HCEC 1CT (cell line): Measurements from ENCODE around the gene KRTAP16-1.
"Not testable (repeated sequence)": the region's sequence is repeated elsewhere in the genome, so short reads cannot be mapped to it uniquely, and the experiment has no call there.

Experiments used
- DNase-seq: peaks from one replicate; pipeline ENCODE4 v3.0.0-alpha.2; 2017

Gene KRTAP16-1

GRCh38 chr17:41301204-41301790 lies 7.8 kb downstream of the KRTAP16-1 start:
- no peak for DNase-seq

GRCh38 chr17:41298458-41299135 lies 10.5 kb downstream of the KRTAP16-1 start:
- no peak for DNase-seq

GRCh38 chr17:41296846-41297245 lies 12.3 kb downstream of the KRTAP16-1 start:
- no peak for DNase-seq

- no peak for DNase-seq
Observed at GRCh38 chr17:41294016-41294415, 15.1 kb downstream of the KRTAP16-1 start.

- DNase-seq: no peak
Observed at GRCh38 chr17:41287050-41287449, 22.1 kb downstream of the KRTAP16-1 start.

GRCh38 chr17:41284546-41284945 lies 24.6 kb downstream of the KRTAP16-1 start:
- peak; percentile 10 for DNase-seq

- DNase-seq: peak; percentile 13
Observed at GRCh38 chr17:41284043-41284442, 25.1 kb downstream of the KRTAP16-1 start.

GRCh38 chr17:41278176-41278955 lies 30.7 kb downstream of the KRTAP16-1 start:
- peak; percentile 23 for DNase-seq

GRCh38 chr17:41275648-41276190 lies 33.4 kb downstream of the KRTAP16-1 start, which contains the start of gene KRTAP9-7:
TSS of gene KRTAP9-7 (plus strand) at chr17:41275698. CDS start at chr17:41275698, 0 bp downstream.
- DNase-seq: not testable (repeated sequence)

GRCh38 chr17:41271858-41272257 lies 37.3 kb downstream of the KRTAP16-1 start:
- no peak for DNase-seq

GRCh38 chr17:41271323-41271722 lies 37.8 kb downstream of the KRTAP16-1 start:
- not testable (repeated sequence) for DNase-seq

- no peak for DNase-seq
Observed at GRCh38 chr17:41267711-41268110, 41.4 kb downstream of the KRTAP16-1 start.

- DNase-seq: no peak
Observed at GRCh38 chr17:41265078-41265477, 44.0 kb downstream of the KRTAP16-1 start, which contains the start of gene KRTAP9-6. TSS of gene KRTAP9-6 (plus strand) at chr17:41265378. CDS start at chr17:41265378, 0 bp downstream.

GRCh38 chr17:41264599-41264998 lies 44.5 kb downstream of the KRTAP16-1 start:
- DNase-seq: no peak

GRCh38 chr17:41263212-41263611 lies 45.9 kb downstream of the KRTAP16-1 start:
- DNase-seq: no peak

GRCh38 chr17:41258406-41258805 lies 50.7 kb downstream of the KRTAP16-1 start:
- no peak for DNase-seq
